Hepatocyte (in vitro differentiated cells): Measurements from ENCODE around the gene RHBDD3. TPM values are rescaled to one million over a fixed set of nuclear protein-coding genes. Genes with fewer than 3 reads are reported as not detected.
A peak's percentile ranks its signal among the peaks of the same experiment; 100 is the strongest.

Experiments
- DNase-seq: peaks from one replicate; pipeline ENCODE4 v3.0.0-alpha.2; 2016; ENCODE audit warnings: low spot score
- H2AFZ ChIP-seq: fragments of 200-600 bp; sonication (generic); 2 replicates; pipeline ENCODE4 v1.6.0; 2016; ENCODE audit warnings: antibody characterized with exemption, mild to moderate bottlenecking
- H3K27ac ChIP-seq: fragments of 200-600 bp; sonication (generic); 2 replicates; pipeline ENCODE4 v1.5.1; 2016; ENCODE audit warnings: mild to moderate bottlenecking
- H3K27me3 ChIP-seq: fragments of 200-600 bp; sonication (generic); 2 replicates; pipeline ENCODE4 v1.6.1; 2016
- H3K36me3 ChIP-seq: fragments of 200-600 bp; sonication (generic); replicated peaks from 2 replicates; pipeline ENCODE4 v1.5.1; 2016; ENCODE audit warnings: low read depth; ENCODE audit not compliant: insufficient read depth
- H3K4me1 ChIP-seq: fragments of 200-600 bp; sonication (generic); 2 replicates; pipeline ENCODE4 v1.5.1; 2016; ENCODE audit warnings: mild to moderate bottlenecking, moderate library complexity; ENCODE audit not compliant: insufficient read depth
- H3K4me2 ChIP-seq: fragments of 200-600 bp; sonication (generic); 2 replicates; pipeline ENCODE4 v1.6.0; 2016
- H3K4me3 ChIP-seq: fragments of 200-600 bp; sonication (generic); 2 replicates; pipeline ENCODE4 v1.5.1; 2016; ENCODE audit warnings: mild to moderate bottlenecking
- H3K79me2 ChIP-seq: fragments of 200-600 bp; sonication (generic); 2 replicates; pipeline ENCODE4 v1.6.0; 2017; ENCODE audit warnings: mild to moderate bottlenecking
- H3K9me2 ChIP-seq: fragments of 200-600 bp; sonication (generic); replicated peaks from 2 replicates; pipeline ENCODE4 v1.6.0; 2017; ENCODE audit warnings: mild to moderate bottlenecking; ENCODE audit not compliant: insufficient read depth
- H3K9me3 ChIP-seq: fragments of 200-600 bp; sonication (generic); 2 replicates; pipeline ENCODE4 v1.5.1; 2016; ENCODE audit warnings: low read depth, mild to moderate bottlenecking
- H4K20me1 ChIP-seq: fragments of 200-600 bp; sonication (generic); 2 replicates; pipeline ENCODE4 v1.6.0; 2016; ENCODE audit warnings: mild to moderate bottlenecking; ENCODE audit not compliant: insufficient read depth, poor library complexity, severe bottlenecking
- EZH2 ChIP-seq: fragments of 200-600 bp; sonication (generic); IDR thresholded peaks from 2 replicates; pipeline ENCODE4 v1.6.1; 2016; ENCODE audit warnings: antibody characterized with exemption, mild to moderate bottlenecking, borderline replicate concordance
- EZH2phosphoT487 ChIP-seq: fragments of 200-600 bp; sonication (generic); IDR thresholded peaks from one replicate; pipeline ENCODE4 v1.6.1; 2018; ENCODE audit warnings: antibody characterized with exemption, mild to moderate bottlenecking, low read depth, moderate library complexity; ENCODE audit not compliant: unreplicated experiment, severe bottlenecking
- WGBS: methylation state at CpG from one replicate; pipeline ENCODE4 v1.1.6; 2016; ENCODE audit warnings: low lambda C conversion rate; ENCODE audit errors: missing lambda C conversion rate; 5-methylcytosine and 5-hydroxymethylcytosine counted together
- polyA plus RNA-seq: library from polyadenylated mRNA; unstranded; fragments of >200 nt; fragmentation: Nextera tagmentation; extraction: Ambion mirVana; gene quantifications from 2 replicates; pipeline ENCODE4 v1.2.1, GENCODE V29; 2016
- total RNA-seq: library from RNA; depleted of rRNA; stranded (reverse); fragments of >200 nt; gene quantifications from 2 replicates; pipeline ENCODE4 v1.2.3, GENCODE V29; 2014
- TF ChIP-seq, protein P1 (sequence below): fragments of 200-600 bp; sonication (generic); IDR thresholded peaks from 2 replicates; pipeline ENCODE4 v1.5.1; 2016; ENCODE audit warnings: antibody characterized with exemption, mild to moderate bottlenecking; ENCODE audit not compliant: poor library complexity

Gene RHBDD3
- total and polyA plus RNA-seq, 2 experiments from 2014 or later, result 27.2 to 46.7 TPM

DNA sequence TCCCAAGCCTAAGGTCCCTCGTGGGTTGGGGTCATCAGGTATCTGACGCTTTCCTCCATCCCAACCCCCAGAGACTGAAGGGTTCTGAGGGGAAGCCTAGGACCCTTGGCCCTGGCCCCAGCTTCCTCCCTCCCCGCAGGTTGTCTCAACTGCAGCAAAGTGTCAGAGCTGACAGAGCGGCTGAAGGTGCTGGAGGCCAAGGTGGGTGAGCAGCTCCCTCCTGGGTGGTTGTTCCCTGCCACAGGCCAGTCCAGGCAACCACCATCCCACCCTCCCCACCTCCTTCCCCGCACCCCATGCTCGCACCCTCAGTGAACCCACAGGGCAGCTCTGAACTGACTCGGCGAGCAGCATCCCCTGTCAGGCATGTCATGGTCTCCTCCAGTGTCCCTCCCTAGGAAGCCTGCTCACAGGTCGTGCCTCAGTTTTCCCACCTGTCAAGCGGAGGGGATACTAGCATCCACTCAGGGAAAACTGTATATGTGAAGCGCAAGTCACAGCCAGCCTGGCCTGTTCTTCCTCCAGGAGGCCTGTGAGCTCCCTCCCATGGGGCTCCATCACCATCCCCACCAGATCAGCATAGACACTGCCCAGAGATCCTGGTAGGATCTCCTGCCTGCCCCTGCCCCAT is 41.3 kb downstream of the RHBDD3 start:
- WGBS, result 92% methylated on average over 10 of the region's 11 CpGs
- Histone ChIP-seq H3K4me3 (no peak overlapping the region), H3K4me1 (peaks cover 3% of the 10 kb centered on the region), H3K4me2 (no peak overlapping the region), H2AFZ (no peak overlapping the region), H3K79me2 (no peaks in the 10 kb centered on the region), H3K27ac (no peak overlapping the region), H3K9me2 (no peaks in the 10 kb centered on the region), H3K9me3 (no peaks in the 10 kb centered on the region), H3K36me3 (no peaks in the 10 kb centered on the region), H4K20me1 (no peaks in the 10 kb centered on the region), H3K27me3 (no peaks in the 10 kb centered on the region)
- TF ChIP-seq EZH2 (no peak), EZH2phosphoT487 (no peak)
- TF ChIP-seq, protein P1, sequence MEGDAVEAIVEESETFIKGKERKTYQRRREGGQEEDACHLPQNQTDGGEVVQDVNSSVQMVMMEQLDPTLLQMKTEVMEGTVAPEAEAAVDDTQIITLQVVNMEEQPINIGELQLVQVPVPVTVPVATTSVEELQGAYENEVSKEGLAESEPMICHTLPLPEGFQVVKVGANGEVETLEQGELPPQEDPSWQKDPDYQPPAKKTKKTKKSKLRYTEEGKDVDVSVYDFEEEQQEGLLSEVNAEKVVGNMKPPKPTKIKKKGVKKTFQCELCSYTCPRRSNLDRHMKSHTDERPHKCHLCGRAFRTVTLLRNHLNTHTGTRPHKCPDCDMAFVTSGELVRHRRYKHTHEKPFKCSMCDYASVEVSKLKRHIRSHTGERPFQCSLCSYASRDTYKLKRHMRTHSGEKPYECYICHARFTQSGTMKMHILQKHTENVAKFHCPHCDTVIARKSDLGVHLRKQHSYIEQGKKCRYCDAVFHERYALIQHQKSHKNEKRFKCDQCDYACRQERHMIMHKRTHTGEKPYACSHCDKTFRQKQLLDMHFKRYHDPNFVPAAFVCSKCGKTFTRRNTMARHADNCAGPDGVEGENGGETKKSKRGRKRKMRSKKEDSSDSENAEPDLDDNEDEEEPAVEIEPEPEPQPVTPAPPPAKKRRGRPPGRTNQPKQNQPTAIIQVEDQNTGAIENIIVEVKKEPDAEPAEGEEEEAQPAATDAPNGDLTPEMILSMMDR, result no peak
- DNase-seq, result no peak

DNA sequence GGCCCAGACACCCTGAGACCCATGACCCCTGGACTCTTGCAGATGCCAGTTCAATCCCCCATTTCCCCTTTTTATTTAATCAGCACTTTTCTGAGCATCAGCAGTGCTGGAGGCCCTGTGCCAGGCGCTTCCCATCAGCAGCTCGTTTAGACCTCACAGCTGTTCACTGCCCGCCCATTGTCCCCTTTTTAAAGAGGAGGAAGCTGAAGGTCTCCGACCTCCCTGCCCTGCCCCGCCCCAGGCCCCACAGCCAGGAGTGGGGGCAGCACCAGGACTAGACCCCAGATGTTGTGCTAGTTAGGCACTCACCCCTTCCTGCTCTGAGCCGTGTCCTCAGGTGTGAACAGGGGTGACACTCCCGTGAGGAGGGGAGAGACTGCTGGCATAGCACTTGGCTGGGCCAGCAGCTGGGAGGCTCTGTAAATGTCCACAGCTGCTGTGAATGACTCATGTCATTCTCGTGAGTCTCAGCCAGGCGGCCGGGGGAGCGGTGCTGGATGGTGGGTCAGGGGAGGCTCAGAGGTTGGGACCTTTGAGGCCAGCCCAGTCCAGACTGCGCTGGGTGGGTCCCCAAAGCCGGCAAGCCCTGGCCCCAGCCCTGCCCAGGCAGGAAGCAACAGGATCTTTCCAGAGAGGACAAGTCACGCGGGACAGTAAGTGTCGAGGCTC is 42.2 kb downstream of the RHBDD3 start:
- no peaks in the 10 kb centered on the region for H4K20me1 ChIP-seq
- no peaks in the 10 kb centered on the region for H3K9me2 ChIP-seq
- no peaks in the 10 kb centered on the region for H3K9me3 ChIP-seq
- TF ChIP-seq, protein P1, result no peak
- TF ChIP-seq EZH2phosphoT487, result no peak
- no peak for TF ChIP-seq EZH2
- no peak overlapping the region for H3K27ac ChIP-seq
- no peak overlapping the region for H3K4me2 ChIP-seq
- H3K79me2 ChIP-seq, result no peaks in the 10 kb centered on the region
- WGBS, result 66% methylated on average over 16 of the region's 16 CpGs
- no peaks in the 10 kb centered on the region for H3K36me3 ChIP-seq
- H3K4me1 ChIP-seq, result peaks cover 5% of the 10 kb centered on the region
- H3K27me3 ChIP-seq, result no peaks in the 10 kb centered on the region
- peak; percentile 25 for DNase-seq
- H2AFZ ChIP-seq, result no peak overlapping the region
- no peak overlapping the region for H3K4me3 ChIP-seq

DNA sequence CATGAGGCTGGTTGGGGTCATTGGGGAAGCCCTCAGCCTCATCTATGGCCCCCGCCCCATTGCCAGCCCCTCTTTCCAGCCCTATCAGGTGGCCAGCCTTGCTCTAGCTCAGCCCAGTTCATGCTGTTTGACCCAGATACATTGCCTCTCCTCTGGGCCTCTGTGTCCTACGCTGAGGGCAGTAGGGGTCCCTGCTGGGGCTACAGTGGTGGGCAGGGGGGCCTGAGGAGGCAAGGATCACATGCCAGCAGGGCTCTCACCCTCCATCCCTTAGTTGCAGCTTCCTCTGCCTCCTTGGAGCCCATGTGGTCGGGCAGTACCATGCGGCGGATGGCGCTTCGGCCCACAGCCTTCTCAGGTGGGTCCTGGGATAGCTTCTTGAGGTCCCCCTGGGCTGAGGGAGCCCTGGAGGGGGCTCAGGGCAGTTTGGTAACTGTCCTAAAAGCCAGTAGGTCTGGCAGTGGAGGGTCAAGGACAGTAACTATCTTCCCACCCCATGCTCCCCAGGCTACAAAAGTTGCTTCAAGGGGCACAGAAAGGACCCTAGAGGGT is 42.8 kb downstream of the RHBDD3 start:
- TF ChIP-seq, protein P1, result no peak
- no peak for TF ChIP-seq EZH2
- TF ChIP-seq EZH2phosphoT487, result no peak
- Histone ChIP-seq H3K4me3 (no peak overlapping the region), H4K20me1 (no peaks in the 10 kb centered on the region), H3K36me3 (no peaks in the 10 kb centered on the region), H2AFZ (no peak overlapping the region), H3K4me2 (no peak overlapping the region), H3K27me3 (no peaks in the 10 kb centered on the region), H3K4me1 (peaks cover 11% of the 10 kb centered on the region), H3K27ac (no peak overlapping the region), H3K79me2 (no peaks in the 10 kb centered on the region), H3K9me2 (no peaks in the 10 kb centered on the region), H3K9me3 (no peaks in the 10 kb centered on the region)
- DNase-seq, result no peak
- WGBS, result 96% methylated on average over 7 of the region's 7 CpGs
